T-helper 2 cell treated with Interferon-gamma antibody and Interleukin-4, amounts not matched to agents 5 μg/mL and 100 μg/mL, for 36 hours (primary cell): ENCODE data around the gene PRICKLE4.

Experiments
- DNase-seq: peaks from one replicate; pipeline ENCODE4 v3.0.0; 2021; ENCODE audit warnings: low spot score
- H3K27ac Mint-ChIP-seq: one replicate; pipeline ENCODE4 v1.8.0; 2021; ENCODE audit warnings: mild to moderate bottlenecking, mixed read lengths
- H3K27me3 Mint-ChIP-seq: one replicate; pipeline ENCODE4 v1.8.0; 2021; ENCODE audit warnings: low read depth, mixed read lengths
- H3K36me3 Mint-ChIP-seq: one replicate; pipeline ENCODE4 v1.8.0; 2021; ENCODE audit warnings: low read depth, mixed read lengths
- H3K4me1 Mint-ChIP-seq: one replicate; pipeline ENCODE4 v1.8.0; 2021; ENCODE audit warnings: low read depth, mixed read lengths
- H3K4me3 Mint-ChIP-seq: one replicate; pipeline ENCODE4 v1.8.0; 2022; ENCODE audit warnings: mild to moderate bottlenecking, moderate library complexity, mixed read lengths
- H3K9me3 Mint-ChIP-seq: one replicate; pipeline ENCODE4 v1.8.0; 2021; ENCODE audit warnings: mixed read lengths

Gene PRICKLE4

GRCh38 chr6:41780551-41781365 lies at the start of gene PRICKLE4:
TSS of gene PRICKLE4 (plus strand) at chr6:41780782. CDS start at chr6:41783474, 2,692 bp downstream.
- no peak for DNase-seq
- peaks cover 14% of the 10 kb centered on the region for H3K4me1 Mint-ChIP-seq
- no peaks in the 10 kb centered on the region for H3K36me3 Mint-ChIP-seq
- peak within 1 kb of the TSS; percentile 46 for H3K27ac Mint-ChIP-seq
- peak within 1 kb of the TSS; percentile 87 for H3K4me3 Mint-ChIP-seq
- H3K9me3 Mint-ChIP-seq, result no peaks in the 10 kb centered on the region
- peaks cover 7% of the 10 kb centered on the region for H3K27me3 Mint-ChIP-seq

DNA sequence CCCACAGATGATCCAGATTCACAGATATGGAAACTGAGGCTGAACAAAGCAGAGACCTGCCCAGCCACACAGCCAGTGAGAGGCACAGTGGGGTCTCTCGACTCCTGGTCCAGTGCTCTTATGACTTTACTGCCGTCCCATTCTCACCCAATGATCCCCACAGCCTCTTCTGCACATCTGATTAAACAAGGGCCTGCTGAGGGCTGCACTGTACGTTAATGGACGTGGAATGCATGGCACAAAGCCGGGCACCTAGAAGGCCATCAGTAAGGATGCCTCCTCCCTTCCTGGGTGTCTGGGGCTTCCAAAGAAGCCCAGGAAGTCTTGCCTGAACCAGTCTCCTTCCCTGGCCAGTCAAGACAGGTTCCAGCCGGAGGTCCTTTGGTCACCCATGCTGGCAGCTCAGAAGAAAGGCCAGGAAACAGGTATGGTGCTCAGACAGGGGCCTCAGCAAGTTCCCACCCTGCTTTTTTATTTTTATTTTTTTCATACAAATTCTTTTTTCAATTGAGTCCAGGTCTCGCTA lies 49.0 kb upstream of the PRICKLE4 start:
- no peak for DNase-seq
- no peak overlapping the region for H3K27ac Mint-ChIP-seq
- H3K4me1 Mint-ChIP-seq, result peaks cover 29% of the 10 kb centered on the region
- H3K36me3 Mint-ChIP-seq, result no peaks in the 10 kb centered on the region
- no peaks in the 10 kb centered on the region for H3K27me3 Mint-ChIP-seq
- no peak overlapping the region for H3K4me3 Mint-ChIP-seq
- H3K9me3 Mint-ChIP-seq, result no peaks in the 10 kb centered on the region

GRCh38 chr6:41732149-41732548 lies 48.4 kb upstream of the PRICKLE4 start:
- no peak for DNase-seq
- H3K4me3 Mint-ChIP-seq, result peak overlapping the region; percentile 10
- H3K4me1 Mint-ChIP-seq, result peaks cover 27% of the 10 kb centered on the region
- peak overlapping the region; percentile 67 for H3K27ac Mint-ChIP-seq
- no peaks in the 10 kb centered on the region for H3K27me3 Mint-ChIP-seq
- H3K36me3 Mint-ChIP-seq, result no peaks in the 10 kb centered on the region
- no peaks in the 10 kb centered on the region for H3K9me3 Mint-ChIP-seq

GRCh38 chr6:41732591-41733359 lies 47.8 kb upstream of the PRICKLE4 start:
- no peaks in the 10 kb centered on the region for H3K27me3 Mint-ChIP-seq

DNA sequence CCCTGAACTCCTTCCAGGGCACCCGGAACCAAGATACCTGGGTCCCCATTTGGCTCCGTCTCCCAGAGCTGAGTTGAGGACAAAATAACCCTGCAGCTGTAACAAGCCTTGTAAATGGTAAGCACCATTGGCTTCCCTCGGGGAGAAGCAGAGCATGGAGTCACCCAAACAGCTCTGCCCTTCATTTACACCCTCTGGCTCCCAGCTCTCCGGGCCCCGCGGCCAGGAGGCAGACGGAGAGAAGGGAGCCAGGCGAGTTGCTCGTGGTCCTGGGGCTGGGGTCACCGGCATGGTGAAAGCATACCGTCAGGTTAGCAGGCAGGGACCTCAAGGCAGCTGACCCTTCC lies 47.2 kb upstream of the PRICKLE4 start:
- Mint-ChIP-seq H3K27ac (peak overlapping the region; percentile 20), H3K9me3 (no peaks in the 10 kb centered on the region), H3K4me1 (peaks cover 27% of the 10 kb centered on the region), H3K27me3 (no peaks in the 10 kb centered on the region), H3K4me3 (peak overlapping the region; percentile 83), H3K36me3 (no peaks in the 10 kb centered on the region)
- DNase-seq, result no peak

More at GRCh38 chr6:41732591-41733359, 47.8 kb upstream of the PRICKLE4 start:
- peak; percentile 56 for DNase-seq
- H3K27ac Mint-ChIP-seq, result peak overlapping the region; percentile 67
- no peaks in the 10 kb centered on the region for H3K36me3 Mint-ChIP-seq
- peaks cover 27% of the 10 kb centered on the region for H3K4me1 Mint-ChIP-seq
- no peaks in the 10 kb centered on the region for H3K9me3 Mint-ChIP-seq
- peak overlapping the region; percentile 10 for H3K4me3 Mint-ChIP-seq

GRCh38 chr6:41733707-41734665 lies 46.6 kb upstream of the PRICKLE4 start:
- peak; percentile 64 for DNase-seq
- Mint-ChIP-seq H3K27ac (peak overlapping the region; percentile 78), H3K4me1 (peaks cover 27% of the 10 kb centered on the region), H3K36me3 (no peaks in the 10 kb centered on the region), H3K27me3 (no peaks in the 10 kb centered on the region), H3K9me3 (no peaks in the 10 kb centered on the region), H3K4me3 (peak overlapping the region; percentile 83)

DNA sequence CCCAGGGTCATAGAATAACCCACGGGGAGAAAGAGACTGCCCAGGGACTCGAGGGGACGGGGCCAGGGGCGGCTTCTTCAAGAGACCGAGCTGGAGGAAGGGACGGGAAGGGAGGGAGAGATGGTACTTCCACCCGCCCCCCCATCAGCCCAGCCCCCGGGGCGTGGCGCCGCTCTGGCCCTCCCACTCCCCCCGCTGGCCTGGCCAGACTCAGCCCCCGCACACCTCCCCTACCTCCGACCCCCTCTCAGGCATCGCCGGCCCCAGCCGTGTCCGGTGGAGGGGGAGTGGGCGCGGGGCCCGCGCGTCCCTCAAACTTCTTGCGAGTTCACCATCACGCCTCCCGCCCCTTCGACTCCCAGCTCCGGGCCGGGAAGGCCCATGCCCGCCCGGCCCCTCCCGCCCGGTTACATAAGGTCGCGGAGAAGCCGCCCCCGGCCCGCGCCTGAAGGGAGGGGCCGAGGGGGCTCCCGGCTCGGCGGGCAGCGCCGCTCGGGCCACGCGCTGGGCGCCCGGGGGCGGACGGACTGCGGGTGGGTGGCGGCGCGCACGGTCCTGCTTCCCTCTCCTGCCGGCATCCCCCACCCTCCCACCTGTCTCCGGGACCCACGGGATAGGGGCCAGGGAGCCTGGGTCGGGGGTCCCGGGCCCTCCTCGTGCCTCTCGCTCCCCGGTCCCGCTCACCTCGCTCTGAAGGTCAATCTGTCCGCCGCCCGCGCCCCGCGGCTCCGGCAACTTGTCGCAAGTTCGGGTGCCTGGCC lies 45.7 kb upstream of the PRICKLE4 start:
- Mint-ChIP-seq H3K27ac (peak overlapping the region; percentile 49), H3K4me3 (peak overlapping the region; percentile 58), H3K27me3 (no peaks in the 10 kb centered on the region), H3K9me3 (no peaks in the 10 kb centered on the region), H3K36me3 (no peaks in the 10 kb centered on the region), H3K4me1 (peaks cover 27% of the 10 kb centered on the region)
- DNase-seq, result peak; percentile 66

DNA sequence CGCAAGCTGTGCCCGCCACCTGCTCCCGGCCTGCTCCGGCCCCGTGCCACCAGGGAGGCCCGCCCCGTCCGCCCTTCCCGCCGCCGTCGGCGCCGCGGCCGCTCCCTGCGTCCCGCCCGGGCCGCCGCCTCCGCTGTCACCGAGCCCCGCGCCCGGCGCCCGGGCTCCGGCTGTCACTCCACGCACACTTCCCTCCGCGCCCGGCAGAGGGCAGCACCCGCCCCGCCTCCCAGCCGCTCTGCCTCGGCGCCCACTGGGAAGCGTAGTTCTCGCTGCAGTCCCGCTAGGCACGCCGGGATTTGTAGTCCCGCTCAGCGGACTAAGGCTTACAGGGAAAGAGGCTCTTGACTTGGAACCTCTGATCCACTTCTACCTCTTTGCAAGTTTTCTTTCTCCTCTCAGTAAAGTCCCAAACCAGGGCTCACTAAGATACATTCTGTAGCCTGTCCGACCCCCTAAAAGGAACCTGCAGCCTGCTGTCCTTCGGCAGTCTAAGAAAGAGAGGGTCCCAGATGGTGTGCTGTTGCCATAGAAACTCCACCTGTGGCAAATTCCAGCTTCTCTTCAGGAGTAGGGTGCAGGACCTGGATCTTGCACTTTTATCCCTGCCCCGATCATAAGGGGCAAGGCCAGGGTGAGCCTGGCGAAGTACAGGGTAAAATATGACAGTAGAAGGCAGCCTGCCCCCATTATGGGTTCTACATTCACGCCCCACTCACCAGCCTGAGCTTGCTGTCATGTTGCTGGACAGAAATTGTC lies 45.0 kb upstream of the PRICKLE4 start, which contains the start of gene TFEB:
Gene TFEB, minus strand, starts transcription at position 182 of the 759 bp plus-strand sequence. CDS start 44,395 bp downstream, outside the sequence.
- no peaks in the 10 kb centered on the region for H3K27me3 Mint-ChIP-seq
- H3K4me3 Mint-ChIP-seq, result peak within 1 kb of the TSS; percentile 73
- peaks cover 24% of the 10 kb centered on the region for H3K4me1 Mint-ChIP-seq
- no peaks in the 10 kb centered on the region for H3K36me3 Mint-ChIP-seq
- no peaks in the 10 kb centered on the region for H3K9me3 Mint-ChIP-seq
- peak; percentile 95 for DNase-seq
- peak within 1 kb of the TSS; percentile 65 for H3K27ac Mint-ChIP-seq

DNA sequence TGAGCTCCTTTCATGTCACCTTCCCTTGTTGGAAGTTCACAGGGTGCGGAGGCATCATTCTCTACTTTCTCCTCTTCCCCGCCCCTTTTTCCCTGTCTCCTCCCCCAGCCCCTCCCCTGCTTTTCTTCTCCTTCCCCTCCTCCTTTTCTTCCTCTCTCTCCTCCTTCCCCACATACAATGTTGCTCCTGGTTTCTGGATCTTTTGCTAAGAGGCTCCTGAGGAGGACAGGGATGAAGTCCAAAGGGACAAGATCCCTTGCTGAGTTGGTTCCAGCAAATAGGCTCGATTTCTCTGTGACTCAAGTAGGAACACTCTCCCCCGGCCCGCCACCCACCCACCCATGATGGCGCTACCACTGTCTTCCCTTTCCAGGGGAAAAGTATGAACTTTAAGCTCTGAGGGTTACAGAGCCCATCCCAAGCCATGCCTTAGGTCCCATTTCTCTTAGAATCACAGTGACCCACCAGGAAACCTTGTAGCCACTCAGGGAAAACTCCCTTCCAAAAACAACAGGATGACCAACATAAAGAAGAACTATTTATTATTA lies 44.3 kb upstream of the PRICKLE4 start:
- no peak for DNase-seq
- H3K36me3 Mint-ChIP-seq, result no peaks in the 10 kb centered on the region
- no peak overlapping the region for H3K27ac Mint-ChIP-seq
- H3K9me3 Mint-ChIP-seq, result no peaks in the 10 kb centered on the region
- peak overlapping the region; percentile 73 for H3K4me3 Mint-ChIP-seq
- no peaks in the 10 kb centered on the region for H3K27me3 Mint-ChIP-seq
- peaks cover 18% of the 10 kb centered on the region for H3K4me1 Mint-ChIP-seq

- Mint-ChIP-seq H3K36me3 (no peaks in the 10 kb centered on the region), H3K4me1 (peaks cover 18% of the 10 kb centered on the region), H3K9me3 (no peaks in the 10 kb centered on the region), H3K27ac (no peak overlapping the region), H3K27me3 (no peaks in the 10 kb centered on the region), H3K4me3 (no peak overlapping the region)
- no peak for DNase-seq
Observed at GRCh38 chr6:41736800-41737555, 43.6 kb upstream of the PRICKLE4 start.

DNA sequence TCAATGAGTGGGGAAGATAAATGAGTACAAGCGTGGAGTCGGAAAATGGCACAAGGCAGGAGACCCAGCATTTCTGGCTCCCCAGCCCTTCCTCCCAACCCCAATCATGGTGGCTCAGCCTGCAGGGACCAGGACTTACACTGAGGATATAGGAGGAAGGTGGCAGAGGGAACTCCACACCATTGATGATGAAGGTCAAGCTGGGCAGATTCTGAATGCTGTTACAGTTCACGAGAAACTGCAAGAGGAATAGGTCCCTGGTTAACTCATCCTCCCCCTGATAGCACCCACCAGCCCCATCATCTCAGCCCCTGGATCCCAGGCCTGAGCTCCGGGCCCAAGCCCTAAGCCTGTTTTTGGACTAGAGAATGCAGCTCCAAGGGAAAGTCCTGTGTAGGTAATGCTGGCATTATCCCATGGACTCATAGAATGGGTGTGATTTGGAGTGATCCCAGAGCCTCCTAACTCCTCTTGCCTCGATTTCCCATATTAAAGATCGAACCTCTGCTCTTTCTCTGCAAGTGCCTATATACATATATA lies 42.9 kb upstream of the PRICKLE4 start:
- Mint-ChIP-seq H3K4me3 (no peak overlapping the region), H3K9me3 (no peaks in the 10 kb centered on the region)

More for the DNA sequence above, 42.9 kb upstream of the PRICKLE4 start:
- Mint-ChIP-seq H3K27me3 (no peaks in the 10 kb centered on the region), H3K27ac (no peak overlapping the region), H3K4me1 (peaks cover 14% of the 10 kb centered on the region), H3K36me3 (no peaks in the 10 kb centered on the region)
- no peak for DNase-seq
